Left lung (tissue), 10 donors: ENCODE measurements around the gene SLC11A2. TPM values are rescaled to one million over a fixed set of nuclear protein-coding genes. Genes with fewer than 3 reads are reported as not detected.
"Not testable (repeated sequence)": the region's sequence is repeated elsewhere in the genome, so short reads cannot be mapped to it uniquely, and the experiment has no call there.

Experiments used
- ATAC-seq: fragments of 200-7000 bp; cut with Tn5 transposase; one replicate; pipeline ENCODE4 v1.9.1; 2020; ENCODE audit warnings: moderate library complexity
- DNase-seq, 4 donors: peaks; one replicate each; pipeline ENCODE4 v3.0.0-alpha.2; 2013 to 2020
- H3K27ac ChIP-seq, 2 donors: fragments of 200-600 bp; sonication (generic) in 1 of 2; one replicate each; pipeline versions ENCODE4 v1.5.0 to v1.8.0; 2020 to 2021
- H3K27me3 ChIP-seq, 2 donors: fragments of 200-600 bp; sonication (generic) in 1 of 2; one replicate each; pipeline versions ENCODE4 v1.5.0 to v1.8.0; 2020 to 2021
- H3K36me3 ChIP-seq, 2 donors: fragments of 200-600 bp; sonication (generic) in 1 of 2; one replicate each; pipeline versions ENCODE4 v1.5.0 to v1.8.0; 2020 to 2021
- H3K4me1 ChIP-seq, 2 donors: fragments of 200-600 bp; one replicate each; pipeline ENCODE4 v1.8.0; 2021
- H3K4me3 ChIP-seq, 2 donors: fragments of 200-600 bp; sonication (generic) in 1 of 2; one replicate each; pipeline versions ENCODE4 v1.5.0 to v1.8.0; 2020 to 2021; ENCODE audit warnings: mild to moderate bottlenecking in 1 of 2
- H3K9me3 ChIP-seq, 2 donors: fragments of 200-600 bp; sonication (generic) in 1 of 2; one replicate each; pipeline versions ENCODE4 v1.5.0 to v1.8.0; 2020 to 2021
- intact Hi-C, 2 donors: fragments of 100-400 bp; cut with DNase I; formaldehyde crosslinking; loops; one replicate each; pipeline versions ENCODE4 v1.11.2 to v1.14.2; 2022
- polyA plus RNA-seq, 6 donors: library from polyadenylated mRNA; unstranded; fragments of 120-200 nt; gene quantifications; one replicate each; pipeline ENCODE4 v1.2.1, GENCODE V29; 2013; ENCODE audit not compliant: insufficient read length in 6 of 6
- total RNA-seq, 2 donors: library from RNA; stranded (reverse); fragmentation: NEBNext Ultra II Directional; extraction: Animal tissue kit (Norgen Biotek cat#: 25700); gene quantifications; one replicate each; pipeline ENCODE4 v1.2.1, GENCODE V29; 2021
- TF ChIP-seq, protein P1 (sequence below), 2 donors: fragments of 200-600 bp; sonication (generic) in 1 of 2; IDR thresholded peaks; one replicate each; pipeline versions ENCODE4 v1.5.0 to v1.8.0; 2021; ENCODE audit warnings: antibody characterized with exemption in 2 of 2
- donor health status: DM: no; HTN: yes; CAD: no.
- donor health status: DM: no; HTN: no; CAD: no.

The SLC11A2 gene
- total and polyA plus RNA-seq, 8 donors, result 47.9 to 120 (median 51.6) TPM

DNA sequence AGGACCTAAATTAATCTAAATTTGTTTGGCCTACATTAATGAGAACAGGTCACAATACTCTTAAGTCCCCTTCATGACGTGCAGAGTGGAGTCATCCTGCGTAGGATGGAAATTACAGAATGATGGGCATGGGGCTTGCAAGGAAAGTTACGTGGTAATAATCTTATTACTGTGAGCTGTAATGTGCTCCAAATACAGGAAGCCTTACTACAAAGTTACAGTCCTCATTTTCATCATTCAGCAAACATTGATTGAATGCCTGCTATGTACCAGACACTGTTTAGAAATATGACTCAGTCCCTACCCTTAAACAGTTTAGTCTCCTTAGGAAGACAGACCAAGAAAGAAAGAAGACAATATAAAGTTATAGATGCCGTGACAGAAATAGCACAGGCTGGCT, 64.5 kb downstream of the SLC11A2 start:
- intact Hi-C loops, result no loop called here
- ATAC-seq, result peak; percentile 32
- no peak overlapping the region for H3K27ac ChIP-seq

DNA sequence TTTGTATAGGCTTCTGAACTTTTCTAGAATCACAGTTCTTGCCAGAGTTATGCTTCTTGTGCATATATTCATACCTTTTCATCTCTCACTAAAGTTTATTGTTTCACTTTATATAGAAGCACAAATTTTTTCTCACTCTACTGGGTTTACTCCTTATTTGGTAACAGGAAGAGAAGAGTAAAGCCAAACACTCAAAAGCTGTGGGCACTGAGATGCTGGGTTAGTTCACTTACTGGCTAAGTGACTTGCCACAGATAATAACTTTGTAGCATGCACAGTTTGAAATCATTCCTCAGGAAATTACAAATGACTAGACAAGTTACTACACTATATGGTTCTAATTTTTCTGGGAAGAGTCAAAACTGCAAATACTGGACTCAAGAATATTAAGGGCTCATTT, 66.1 kb downstream of the SLC11A2 start:
- Histone ChIP-seq H3K4me1 (no peaks in the 10 kb centered on the region), H3K9me3 (no peaks in the 10 kb centered on the region), H3K27ac (no peak overlapping the region), H3K36me3 (no peaks in the 10 kb centered on the region), H3K27me3 (no peaks in the 10 kb centered on the region), H3K4me3 (no peak overlapping the region)
- TF ChIP-seq, protein P1, sequence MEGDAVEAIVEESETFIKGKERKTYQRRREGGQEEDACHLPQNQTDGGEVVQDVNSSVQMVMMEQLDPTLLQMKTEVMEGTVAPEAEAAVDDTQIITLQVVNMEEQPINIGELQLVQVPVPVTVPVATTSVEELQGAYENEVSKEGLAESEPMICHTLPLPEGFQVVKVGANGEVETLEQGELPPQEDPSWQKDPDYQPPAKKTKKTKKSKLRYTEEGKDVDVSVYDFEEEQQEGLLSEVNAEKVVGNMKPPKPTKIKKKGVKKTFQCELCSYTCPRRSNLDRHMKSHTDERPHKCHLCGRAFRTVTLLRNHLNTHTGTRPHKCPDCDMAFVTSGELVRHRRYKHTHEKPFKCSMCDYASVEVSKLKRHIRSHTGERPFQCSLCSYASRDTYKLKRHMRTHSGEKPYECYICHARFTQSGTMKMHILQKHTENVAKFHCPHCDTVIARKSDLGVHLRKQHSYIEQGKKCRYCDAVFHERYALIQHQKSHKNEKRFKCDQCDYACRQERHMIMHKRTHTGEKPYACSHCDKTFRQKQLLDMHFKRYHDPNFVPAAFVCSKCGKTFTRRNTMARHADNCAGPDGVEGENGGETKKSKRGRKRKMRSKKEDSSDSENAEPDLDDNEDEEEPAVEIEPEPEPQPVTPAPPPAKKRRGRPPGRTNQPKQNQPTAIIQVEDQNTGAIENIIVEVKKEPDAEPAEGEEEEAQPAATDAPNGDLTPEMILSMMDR (IDR thresholded peaks at IDR 0.05), result no peak
- ATAC-seq, result peak; percentile 58
- no peak for DNase-seq
- intact Hi-C loops, result no loop called here

More for the DNA sequence above, 64.5 kb downstream of the SLC11A2 start:
- no peak for DNase-seq
- H3K36me3 ChIP-seq, result no peaks in the 10 kb centered on the region
- H3K4me1 ChIP-seq, result no peaks in the 10 kb centered on the region
- H3K27me3 ChIP-seq, result no peaks in the 10 kb centered on the region
- TF ChIP-seq, protein P1 (IDR thresholded peaks at IDR 0.05), result no peak
- H3K9me3 ChIP-seq, result no peaks in the 10 kb centered on the region
- no peak overlapping the region for H3K4me3 ChIP-seq

DNA sequence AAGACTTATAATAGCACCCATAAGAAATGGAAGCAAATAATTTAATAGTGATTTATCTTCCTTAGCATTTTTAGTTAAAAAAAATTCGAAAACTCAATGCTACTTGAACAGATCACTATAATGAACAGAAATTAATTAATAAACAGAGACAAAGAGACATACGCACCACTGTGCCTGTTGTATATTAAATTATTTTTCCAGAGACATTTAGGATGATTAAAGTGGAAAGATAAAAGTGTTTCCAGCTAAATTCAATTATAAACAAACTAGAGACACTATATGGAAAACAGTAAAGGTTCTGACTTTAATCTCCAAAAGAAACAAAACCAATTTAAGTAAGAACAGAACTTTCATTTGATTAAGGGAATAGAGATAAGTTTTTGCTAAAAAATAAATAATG, 70.5 kb downstream of the SLC11A2 start:
- Histone ChIP-seq H3K36me3 (no peaks in the 10 kb centered on the region), H3K4me1 (peaks cover 0 to 10% of the 10 kb centered on the region in 2 donors), H3K27ac (no peak overlapping the region), H3K27me3 (no peaks in the 10 kb centered on the region), H3K9me3 (no peaks in the 10 kb centered on the region), H3K4me3 (no peak overlapping the region)
- TF ChIP-seq, protein P1 (IDR thresholded peaks at IDR 0.05), result no peak
- no peak for ATAC-seq
- intact Hi-C loops, result no loop called here
- DNase-seq, result no peak

- TF ChIP-seq, protein P1 (IDR thresholded peaks at IDR 0.05), result no peak
- Histone ChIP-seq H3K36me3 (no peaks in the 10 kb centered on the region), H3K27me3 (no peaks in the 10 kb centered on the region), H3K9me3 (no peaks in the 10 kb centered on the region), H3K27ac (no peak overlapping the region), H3K4me1 (peaks cover 0 to 10% of the 10 kb centered on the region in 2 donors), H3K4me3 (no peak overlapping the region)
- DNase-seq, result no peak
- ATAC-seq, result no peak
- intact Hi-C loops, result no loop called here
Observed at GRCh38 chr12:50955288-50955687, 70.9 kb downstream of the SLC11A2 start.

DNA sequence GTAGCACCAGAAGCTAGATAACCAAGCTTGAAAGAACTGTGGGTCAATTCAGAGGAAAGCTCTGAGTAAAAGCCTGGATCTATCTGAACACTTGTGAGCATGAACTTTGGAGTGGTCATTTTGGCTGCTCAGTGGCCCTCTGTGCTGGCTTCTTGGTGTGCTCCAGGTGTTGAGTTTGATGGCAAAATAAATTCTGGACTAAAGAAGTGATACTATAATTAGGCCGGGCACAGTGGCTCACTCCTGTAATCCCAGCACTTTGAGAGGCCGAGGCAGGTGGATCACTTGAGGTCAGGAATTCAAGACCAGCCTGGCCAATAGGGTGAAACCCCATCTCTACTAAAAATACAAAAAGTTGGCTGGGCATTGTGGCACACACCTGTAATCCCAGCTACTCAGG, 71.4 kb downstream of the SLC11A2 start:
- peaks cover 0 to 10% of the 10 kb centered on the region in 2 donors for H3K4me1 ChIP-seq
- intact Hi-C loops, result not testable (repeated sequence)

GRCh38 chr12:50953047-50953446, 73.1 kb downstream of the SLC11A2 start:
- H3K4me1 ChIP-seq, result peaks cover 0 to 10% of the 10 kb centered on the region in 2 donors
- TF ChIP-seq, protein P1 (IDR thresholded peaks at IDR 0.05), result no peak
- no peaks in the 10 kb centered on the region for H3K27me3 ChIP-seq
- DNase-seq (no peak), ATAC-seq (no peak)
- H3K4me3 ChIP-seq, result no peak overlapping the region
- H3K9me3 ChIP-seq, result no peaks in the 10 kb centered on the region
- intact Hi-C loops, result no loop called here
- no peaks in the 10 kb centered on the region for H3K36me3 ChIP-seq
- H3K27ac ChIP-seq, result no peak overlapping the region

More for the DNA sequence above, 71.4 kb downstream of the SLC11A2 start:
- DNase-seq, H3K27me3 ChIP-seq, ATAC-seq, H3K4me3 ChIP-seq, H3K27ac ChIP-seq, H3K9me3 ChIP-seq, H3K36me3 ChIP-seq: not testable (repeated sequence)
